Natural killer cell (primary cell): Measurements from ENCODE around the gene RGS3. TPM values are rescaled to one million over a fixed set of nuclear protein-coding genes. Genes with fewer than 3 reads are reported as not detected.

Experiments
- ATAC-seq, 3 donors: fragments of 150-1000 bp in 2 of 3; fragments of 200-7000 bp in 1 of 3; cut with Tn5 transposase; 1 replicate in 1 of 3; 2 replicates in 2 of 3; pipeline ENCODE4 v1.10.0; 2021; ENCODE audit warnings: mild to moderate bottlenecking in 2 of 3, moderate library complexity in 2 of 3
- DNase-seq, 2 donors: peaks; one replicate each; pipeline versions ENCODE4 v3.0.0 to v3.0.0-alpha.2; 2013 to 2021; ENCODE audit warnings: mixed read lengths in 1 of 2
- H3K27ac ChIP-seq: one replicate; pipeline ENCODE4 v1.5.1; 2013; ENCODE audit warnings: mild to moderate bottlenecking, low read length
- H3K27me3 ChIP-seq: one replicate; pipeline ENCODE4 v1.6.1; 2013; ENCODE audit warnings: low read length; ENCODE audit not compliant: control insufficient read depth, insufficient read depth
- H3K36me3 ChIP-seq: one replicate; pipeline ENCODE4 v1.6.1; 2013; ENCODE audit warnings: low read length; ENCODE audit not compliant: control insufficient read depth, insufficient read depth
- H3K4me1 ChIP-seq: one replicate; pipeline ENCODE4 v1.6.1; 2013; ENCODE audit warnings: low read length; ENCODE audit not compliant: control insufficient read depth, insufficient read depth
- H3K4me3 ChIP-seq: one replicate; pipeline ENCODE4 v1.5.1; 2013; ENCODE audit warnings: low read length
- H3K9me3 ChIP-seq: one replicate; pipeline ENCODE4 v1.6.1; 2013; ENCODE audit warnings: low read length; ENCODE audit not compliant: control insufficient read depth, insufficient read depth
- H3K27ac Mint-ChIP-seq, 2 donors: one replicate each; pipeline ENCODE4 v1.8.0; 2022; ENCODE audit warnings: mild to moderate bottlenecking in 2 of 2, mixed read lengths in 2 of 2, moderate library complexity in 1 of 2
- H3K27me3 Mint-ChIP-seq, 2 donors: one replicate each; pipeline ENCODE4 v1.8.0; 2022; ENCODE audit warnings: low read depth in 2 of 2, mixed read lengths in 2 of 2
- H3K36me3 Mint-ChIP-seq: one replicate; pipeline ENCODE4 v1.8.0; 2022; ENCODE audit warnings: mixed read lengths
- H3K4me1 Mint-ChIP-seq, 2 donors: one replicate each; pipeline ENCODE4 v1.8.0; 2022; ENCODE audit warnings: mixed read lengths in 2 of 2
- H3K4me3 Mint-ChIP-seq: one replicate; pipeline ENCODE4 v1.8.0; 2022; ENCODE audit warnings: mild to moderate bottlenecking, moderate library complexity, mixed read lengths
- H3K9me3 Mint-ChIP-seq, 2 donors: one replicate each; pipeline ENCODE4 v1.8.0; 2022; ENCODE audit warnings: mixed read lengths in 2 of 2
- CTCF ChIP-seq: fragments of 200-600 bp; IDR thresholded peaks from one replicate; pipeline ENCODE4 v1.8.0; 2022; ENCODE audit warnings: antibody characterized with exemption
- WGBS: methylation state at CpG from one replicate; pipeline ENCODE4 v1.1.7; 2013; ENCODE audit warnings: missing lambda C conversion rate; ENCODE audit not compliant: insufficient coverage; 5-methylcytosine and 5-hydroxymethylcytosine counted together
- intact Hi-C: fragments of 100-400 bp; cut with micrococcal nuclease; formaldehyde crosslinking; loops from one replicate; pipeline ENCODE4 v1.14.2; 2022
- total RNA-seq, 4 donors: library from RNA; stranded (reverse); fragments of 120-200 nt in 1 of 4; gene quantifications; one replicate each; pipeline versions ENCODE4 v1.2.3 to v1.2.4, GENCODE V29; 2013 to 2022

RGS3 gene
- total RNA-seq, 3 donors from 2014 or later (not counting 1 experiment from before 2014, with no cell fraction given), result 148 to 269 (median 190) TPM

GRCh38 chr9:113578279-113578865 is 114.8 kb downstream of the RGS3 start:
- no peaks in the 10 kb centered on the region for H3K9me3 Mint-ChIP-seq
- H3K4me1 ChIP-seq, result peaks cover 91% of the 10 kb centered on the region
- H3K4me1 Mint-ChIP-seq, result peaks cover 90 to 100% of the 10 kb centered on the region in 2 donors
- peaks cover 13% of the 10 kb centered on the region for H3K36me3 ChIP-seq
- no peaks in the 10 kb centered on the region for H3K27me3 ChIP-seq
- H3K27ac Mint-ChIP-seq, result peak overlapping the region; percentile 92 to 93
- H3K4me3 ChIP-seq, result no peak overlapping the region
- no peak for TF ChIP-seq CTCF
- no peaks in the 10 kb centered on the region for H3K9me3 ChIP-seq
- no peaks in the 10 kb centered on the region for H3K36me3 Mint-ChIP-seq
- peak overlapping the region; percentile 81 for H3K27ac ChIP-seq
- peak overlapping the region; percentile 77 for H3K4me3 Mint-ChIP-seq
- H3K27me3 Mint-ChIP-seq, result no peaks in the 10 kb centered on the region
- WGBS, result 60% methylated on average over 3 of the region's 3 CpGs
- ATAC-seq (peak; percentile 3 to 5 (median 4)), DNase-seq (no peak)
- intact Hi-C loops, result loop anchor here (2.0 to 10.0 kb wide), 3 partner anchors 132 to 806 kb away; partner anchors contain the start of genes AKNA, C9orf43 and POLE3

- Mint-ChIP-seq H3K4me3 (peak overlapping the region; percentile 77), H3K9me3 (no peaks in the 10 kb centered on the region), H3K36me3 (no peaks in the 10 kb centered on the region), H3K4me1 (peaks cover 88 to 100% of the 10 kb centered on the region in 2 donors), H3K27me3 (no peaks in the 10 kb centered on the region), H3K27ac (peak overlapping the region; percentile 92 to 93)
- WGBS, result 0% methylated on average over 4 of the region's 5 CpGs
- ATAC-seq (peak; percentile 62 to 80 (median 78)), DNase-seq (peak; percentile 88 to 90)
- Histone ChIP-seq H3K36me3 (peaks cover 18% of the 10 kb centered on the region), H3K9me3 (no peaks in the 10 kb centered on the region), H3K4me3 (no peak overlapping the region), H3K27ac (peak overlapping the region; percentile 81), H3K4me1 (peaks cover 86% of the 10 kb centered on the region), H3K27me3 (no peaks in the 10 kb centered on the region)
- intact Hi-C loops, result loop anchor here (1.0 to 10.0 kb wide), 5 partner anchors 62 to 806 kb away; partner anchors contain the start of genes AKNA, C9orf43 and POLE3
- TF ChIP-seq CTCF, result no peak
Measured at GRCh38 chr9:113578882-113579282, 115.4 kb downstream of the RGS3 start.

- WGBS, result 4% methylated on average over 5 of the region's 5 CpGs
- H3K4me1 ChIP-seq, result peaks cover 84% of the 10 kb centered on the region
- Mint-ChIP-seq H3K9me3 (no peaks in the 10 kb centered on the region), H3K4me1 (peaks cover 83 to 95% of the 10 kb centered on the region in 2 donors), H3K36me3 (no peaks in the 10 kb centered on the region), H3K4me3 (peak overlapping the region; percentile 77), H3K27me3 (no peaks in the 10 kb centered on the region), H3K27ac (peak overlapping the region; percentile 92 to 93)
- H3K27ac ChIP-seq, result peak overlapping the region; percentile 81
- intact Hi-C loops, result loop anchor here (1.0 to 10.0 kb wide), 5 partner anchors 62 to 805 kb away; partner anchors contain the start of genes AKNA, C9orf43 and POLE3
- no peak overlapping the region for H3K4me3 ChIP-seq
- DNase-seq (peak; percentile 53 to 55), ATAC-seq (peak; percentile 32 to 53 (median 32))
- no peaks in the 10 kb centered on the region for H3K27me3 ChIP-seq
- H3K36me3 ChIP-seq, result peaks cover 22% of the 10 kb centered on the region
- H3K9me3 ChIP-seq, result no peaks in the 10 kb centered on the region
- no peak for TF ChIP-seq CTCF
Measured at GRCh38 chr9:113579283-113580040, 115.9 kb downstream of the RGS3 start.
